H1 (cell line): ENCODE measurements around the gene CASTOR1. TPM values are rescaled to one million over a fixed set of nuclear protein-coding genes. Genes with fewer than 3 reads are reported as not detected.

ENCODE experiments used
- CTCF ChIA-PET: fragments of 300-600 bp; sonication (Branson Sonifier 250); formaldehyde crosslinking; loops from one replicate; lab custom pipeline; 2021; ENCODE audit not compliant: partially characterized antibody; lab: Charles Lee
- POLR2A ChIA-PET: fragments of 300-600 bp; sonication (Branson Sonifier 250); formaldehyde crosslinking; loops from one replicate; lab custom pipeline; 2021; ENCODE audit warnings: inconsistent platforms; ENCODE audit not compliant: partially characterized antibody; lab: Charles Lee
- DNase-seq, 2 experiments: peaks; one replicate each; pipeline versions ENCODE4 v3.0.0 to v3.0.0-alpha.2; 2010 to 2022; ENCODE audit warnings: low spot score in 2 of 2, low read depth in 1 of 2, mixed read lengths in 1 of 2
- FAIRE-seq: peaks from 2 replicates; lab custom pipeline; 2011; peaks lifted over from hg19 to GRCh38; lab: Jason Lieb, UNC
- H2AFZ ChIP-seq: 2 replicates; pipeline ENCODE4 v1.8.1; 2012; ENCODE audit warnings: low read length, inconsistent platforms
- H2AK5ac ChIP-seq: 2 replicates; pipeline ENCODE4 v1.6.1; 2013; ENCODE audit warnings: low read depth, low read length
- H2BK120ac ChIP-seq: replicated peaks from 2 replicates; pipeline ENCODE3; 2013; ENCODE audit warnings: low read depth, low read length, inconsistent platforms
- H2BK12ac ChIP-seq: 2 replicates; pipeline ENCODE4 v1.6.1; 2013; ENCODE audit warnings: low read depth, low read length
- H2BK15ac ChIP-seq: 2 replicates; pipeline ENCODE4 v1.6.1; 2013; ENCODE audit warnings: low read length
- H2BK20ac ChIP-seq: 2 replicates; pipeline ENCODE4 v1.6.1; 2013; ENCODE audit warnings: low read length
- H2BK5ac ChIP-seq: 2 replicates; pipeline ENCODE4 v1.6.1; 2013; ENCODE audit warnings: low read depth, low read length
- H3K14ac ChIP-seq: 2 replicates; pipeline ENCODE4 v1.6.1; 2013; ENCODE audit warnings: inconsistent platforms; ENCODE audit not compliant: insufficient read length
- H3K18ac ChIP-seq: 2 replicates; pipeline ENCODE4 v1.6.1; 2013; ENCODE audit warnings: low read length; ENCODE audit errors: extremely low read depth
- H3K23ac ChIP-seq: 2 replicates; pipeline ENCODE4 v1.6.1; 2013; ENCODE audit warnings: inconsistent platforms; ENCODE audit not compliant: insufficient read length
- H3K23me2 ChIP-seq: 2 replicates; pipeline ENCODE4 v1.6.1; 2013; ENCODE audit warnings: low read depth, low read length
- H3K27ac ChIP-seq: 2 replicates; pipeline ENCODE4 v1.6.1; 2011; ENCODE audit warnings: low read depth, low read length, inconsistent platforms
- H3K27me3 ChIP-seq, 4 experiments: replicated peaks in 1 of 4; 1 replicate in 1 of 4; 2 replicates in 3 of 4; pipeline versions ENCODE4 v1.6.1 to v1.8.1; 2011 to 2013; ENCODE audit warnings: low read length in 3 of 4, mild to moderate bottlenecking in 3 of 4, inconsistent platforms in 2 of 4, mixed read lengths in 2 of 4, moderate library complexity in 1 of 4; ENCODE audit not compliant: control insufficient read depth in 3 of 4, insufficient read depth in 3 of 4; ENCODE audit errors: extremely low read depth in 1 of 4
- H3K36me3 ChIP-seq, 4 experiments: 2 replicates each; pipeline versions ENCODE4 v1.6.1 to v1.8.1; 2011 to 2013; ENCODE audit warnings: mild to moderate bottlenecking in 4 of 4, low read length in 3 of 4, moderate library complexity in 2 of 4, control low read depth in 1 of 4, inconsistent platforms in 1 of 4; ENCODE audit not compliant: insufficient read depth in 4 of 4, control insufficient read depth in 2 of 4
- H3K4ac ChIP-seq: replicated peaks from 2 replicates; pipeline ENCODE3; 2013; ENCODE audit warnings: low read length, low read depth, mixed read lengths, inconsistent platforms; ENCODE audit not compliant: insufficient read length
- H3K4me1 ChIP-seq, 4 experiments: replicated peaks in 1 of 4; 1 replicate in 1 of 4; 2 replicates in 3 of 4; pipeline versions ENCODE4 v1.6.1 to v1.8.1; 2011 to 2013; ENCODE audit warnings: low read length in 3 of 4, inconsistent platforms in 2 of 4, mixed read lengths in 1 of 4; ENCODE audit not compliant: insufficient read depth in 4 of 4, control insufficient read depth in 3 of 4
- H3K4me2 ChIP-seq, 2 experiments: 2 replicates each; pipeline versions ENCODE4 v1.6.1 to v1.8.1; 2011 to 2013; ENCODE audit warnings: low read depth in 2 of 2, low read length in 2 of 2, control low read depth in 1 of 2, inconsistent platforms in 1 of 2, mild to moderate bottlenecking in 1 of 2; ENCODE audit not compliant: insufficient read depth in 1 of 2
- H3K4me3 ChIP-seq, 4 experiments: fragments of 200-600, 300-600 bp in 1 of 4; sonication (generic), shearing (Covaris generic), sonication (Bioruptor Twin) in 1 of 4; 2 replicates each; pipeline versions ENCODE4 v1.5.1 to v1.8.1; 2011 to 2016; ENCODE audit warnings: low read length in 4 of 4, low read depth in 3 of 4, control low read depth in 2 of 4, inconsistent platforms in 2 of 4, mild to moderate bottlenecking in 2 of 4, mixed read lengths in 1 of 4, moderate library complexity in 1 of 4; ENCODE audit not compliant: insufficient read depth in 2 of 4; ENCODE audit errors: extremely low read depth in 1 of 4
- H3K56ac ChIP-seq: replicated peaks from 2 replicates; pipeline ENCODE3; 2013; ENCODE audit warnings: low read depth, mild to moderate bottlenecking, mixed read lengths, low read length, inconsistent platforms; ENCODE audit not compliant: insufficient read length
- H3K79me1 ChIP-seq: 2 replicates; pipeline ENCODE4 v1.6.1; 2013; ENCODE audit warnings: low read depth, low read length, control low read depth
- H3K79me2 ChIP-seq, 2 experiments: 2 replicates each; pipeline versions ENCODE4 v1.6.1 to v1.8.1; 2012 to 2013; ENCODE audit warnings: low read length in 2 of 2, mild to moderate bottlenecking in 2 of 2, inconsistent platforms in 1 of 2; ENCODE audit not compliant: insufficient read depth in 2 of 2, control insufficient read depth in 1 of 2
- H3K9ac ChIP-seq, 4 experiments: replicated peaks in 1 of 4; 1 replicate in 1 of 4; 2 replicates in 3 of 4; pipeline versions ENCODE4 v1.6.1 to v1.8.1; 2011 to 2013; ENCODE audit warnings: low read depth in 3 of 4, low read length in 3 of 4, control low read depth in 2 of 4, mild to moderate bottlenecking in 2 of 4, moderate library complexity in 2 of 4, inconsistent platforms in 1 of 4; ENCODE audit errors: extremely low read depth in 1 of 4
- H3K9me3 ChIP-seq, 2 experiments: 2 replicates each; pipeline versions ENCODE4 v1.6.1 to v1.8.1; 2012 to 2013; ENCODE audit warnings: mild to moderate bottlenecking in 2 of 2, moderate library complexity in 2 of 2, control low read depth in 1 of 2, inconsistent platforms in 1 of 2, low read depth in 1 of 2, low read length in 1 of 2, mixed read lengths in 1 of 2; ENCODE audit not compliant: insufficient read depth in 2 of 2
- H4K20me1 ChIP-seq, 2 experiments: replicated peaks in 1 of 2; 2 replicates each; pipeline versions ENCODE3 to v1.8.1; 2011 to 2013; ENCODE audit warnings: inconsistent platforms in 2 of 2, low read length in 2 of 2, mild to moderate bottlenecking in 1 of 2; ENCODE audit not compliant: insufficient read depth in 2 of 2, control insufficient read depth in 1 of 2
- H4K5ac ChIP-seq: 2 replicates; pipeline ENCODE4 v1.6.1; 2013; ENCODE audit warnings: low read length, low read depth, mixed read lengths, inconsistent platforms; ENCODE audit not compliant: insufficient read length
- H4K8ac ChIP-seq: 2 replicates; pipeline ENCODE4 v1.8.0; 2013; ENCODE audit warnings: mild to moderate bottlenecking, moderate library complexity, low read length, inconsistent platforms; ENCODE audit not compliant: insufficient read depth; ENCODE audit errors: extremely low read depth
- H4K91ac ChIP-seq: replicated peaks from 2 replicates; pipeline ENCODE3; 2013; ENCODE audit warnings: low read length, mixed read lengths, inconsistent platforms; ENCODE audit not compliant: insufficient read length
- BCL11A ChIP-seq, 2 experiments: IDR thresholded peaks; one replicate each; pipeline ENCODE4 v1.6.1; 2011; ENCODE audit warnings: low read depth in 2 of 2, low read length in 2 of 2, mild to moderate bottlenecking in 2 of 2
- CHD1 ChIP-seq: IDR thresholded peaks from 2 replicates; pipeline ENCODE4 v1.6.1; 2012; ENCODE audit warnings: low read depth, low read length, improper control_type of control experiment
- E2F6 ChIP-seq: IDR thresholded peaks from 2 replicates; pipeline ENCODE4 v1.6.1; 2012; ENCODE audit warnings: inconsistent platforms
- FOSL1 ChIP-seq: IDR thresholded peaks from 2 replicates; pipeline ENCODE4 v1.6.1; 2011; ENCODE audit warnings: mild to moderate bottlenecking, low read depth, low read length, moderate library complexity; ENCODE audit not compliant: insufficient read depth
- HDAC2 ChIP-seq, 2 experiments: fragments of 300-600 bp in 1 of 2; sonication (generic) in 1 of 2; IDR thresholded peaks; 2 replicates each; pipeline ENCODE4 v1.6.1; 2011 to 2012; ENCODE audit warnings: low read depth in 2 of 2, low read length in 2 of 2, mild to moderate bottlenecking in 2 of 2, moderate library complexity in 2 of 2, borderline replicate concordance in 1 of 2, inconsistent platforms in 1 of 2
- JUND ChIP-seq: IDR thresholded peaks from 2 replicates; pipeline ENCODE4 v1.6.1; 2011; ENCODE audit warnings: mild to moderate bottlenecking, improper control_type of control experiment, low read length
- KDM4A ChIP-seq: IDR thresholded peaks from one replicate; pipeline ENCODE4 v1.7.1; 2012; ENCODE audit warnings: low read depth, mild to moderate bottlenecking, moderate library complexity, low read length, inconsistent platforms; ENCODE audit not compliant: severe bottlenecking
- NANOG ChIP-seq: IDR thresholded peaks from 2 replicates; pipeline ENCODE4 v1.6.1; 2011; ENCODE audit warnings: low read length, low read depth, mild to moderate bottlenecking, inconsistent platforms; ENCODE audit not compliant: insufficient read depth, poor library complexity, severe bottlenecking
- RAD21 ChIP-seq, 2 experiments: IDR thresholded peaks in 1 of 2; conservative IDR thresholded peaks in 1 of 2; 2 replicates each; pipeline ENCODE4 v1.6.1; 2011; ENCODE audit warnings: low read depth in 2 of 2, low read length in 2 of 2, improper control_type of control experiment in 1 of 2, inconsistent platforms in 1 of 2, mild to moderate bottlenecking in 1 of 2, moderate library complexity in 1 of 2
- RXRA ChIP-seq: IDR thresholded peaks from 2 replicates; pipeline ENCODE4 v1.6.1; 2011; ENCODE audit warnings: low read depth, mild to moderate bottlenecking, low read length, moderate library complexity; ENCODE audit not compliant: insufficient read depth
- SP2 ChIP-seq: IDR thresholded peaks from 2 replicates; pipeline ENCODE4 v1.6.1; 2012; ENCODE audit warnings: mild to moderate bottlenecking, low read length, inconsistent platforms
- SP4 ChIP-seq: IDR thresholded peaks from 2 replicates; pipeline ENCODE4 v1.6.1; 2012; ENCODE audit warnings: low read length, inconsistent platforms
- ZNF274 ChIP-seq: IDR thresholded peaks from 2 replicates; pipeline ENCODE4 v1.7.0; 2012; ENCODE audit warnings: low read length, borderline replicate concordance; ENCODE audit errors: extremely low read depth
- WGBS, 2 experiments: shearing (Covaris generic) in 1 of 2; methylation state at CpG; one replicate each; pipeline versions ENCODE4 v1.1.6 to v1.1.7; 2013 to 2015; ENCODE audit warnings: low lambda C conversion rate in 2 of 2, mixed read lengths in 2 of 2, inconsistent platforms in 1 of 2, low coverage in 1 of 2, missing lambda C conversion rate in 1 of 2; ENCODE audit not compliant: insufficient replicate concordance in 2 of 2, insufficient coverage in 1 of 2, insufficient read length in 1 of 2; ENCODE audit errors: extremely low coverage in 1 of 2, missing lambda C conversion rate in 1 of 2; 5-methylcytosine and 5-hydroxymethylcytosine counted together
- polyA plus RNA-seq, 7 experiments: library from polyadenylated mRNA; depleted of rRNA in 3 of 7; stranded (reverse) in 5 of 7; unstranded in 2 of 7; fragments of >200 nt in 5 of 7; fragments of 200-250 nt in 2 of 7; gene quantifications; 1 replicate in 5 of 7; 2 replicates in 1 of 7; 4 replicates in 1 of 7; pipeline versions ENCODE4 v1.2.1 to v1.2.3, GENCODE V29; 2011 to 2013; ENCODE audit warnings: missing spikeins in 2 of 7, mixed read lengths in 2 of 7
- total RNA-seq: library from RNA; stranded (reverse); fragmentation: NEBNext Ultra II Directional; extraction: Animal tissue kit (Norgen Biotek cat#: 25700); gene quantifications from 2 replicates; pipeline ENCODE4 v1.2.1, GENCODE V29; 2021

Gene CASTOR1
- total and polyA plus RNA-seq, 2 of the 8 experiments (the other 6 are each of a cell fraction or from before 2014, with no cell fraction given) = 10.3 to 36.0 TPM

- POLR2A ChIA-PET = interaction anchor here (1.4 kb wide), 1 partner anchor 9 kb away, joined by 4 read pairs; no protein-coding TSS in a partner anchor
- TF ChIP-seq HDAC2 (IDR thresholded peaks at IDR 0.05; ENCODE audit: borderline replicate concordance in 1 of 2, low read depth in 2 of 2, low read length in 2 of 2) = no peak
- no peak for TF ChIP-seq E2F6
- TF ChIP-seq RXRA = no peak
- TF ChIP-seq NANOG = no peak
- no peak for TF ChIP-seq KDM4A
- TF ChIP-seq JUND = no peak
- TF ChIP-seq RAD21 (IDR thresholded peaks at IDR 0.05 in 1 of 2, conservative IDR thresholded peaks at IDR 0.05 in 1 of 2; ENCODE audit: low read depth in 2 of 2, low read length in 2 of 2) = no peak
- no peak for TF ChIP-seq ZNF274
- TF ChIP-seq SP4 = no peak
- no peak for TF ChIP-seq CHD1
- no peak for TF ChIP-seq BCL11A (IDR thresholded peaks at IDR 0.05; ENCODE audit: low read depth in 2 of 2, low read length in 2 of 2)
- TF ChIP-seq SP2 = no peak
- TF ChIP-seq FOSL1 = no peak
Measured at GRCh38 chr22:30333707-30334087, 44.4 kb upstream of the CASTOR1 start.

More at GRCh38 chr22:30333707-30334087, 44.4 kb upstream of the CASTOR1 start:
- Histone ChIP-seq H3K9me3 (no peaks in the 10 kb centered on the region), H3K27ac (no peak overlapping the region), H2AK5ac (no peak overlapping the region), H2BK20ac (no peak overlapping the region), H3K23ac (no peak overlapping the region), H3K14ac (no peak overlapping the region), H3K4ac (no peak overlapping the region), H3K18ac (no peak overlapping the region), H3K9ac (no peak overlapping the region), H3K4me3 (no peak overlapping the region), H2BK5ac (no peak overlapping the region), H3K79me1 (no peaks in the 10 kb centered on the region; the same call in 1 of the 2 replicates), H3K27me3 (no peaks in the 10 kb centered on the region), H2BK120ac (no peak overlapping the region), H3K79me2 (no peaks in the 10 kb centered on the region), H2AFZ (no peak overlapping the region), H4K91ac (no peak overlapping the region), H3K36me3 (peaks cover 32 to 72% (median 60%) of the 10 kb centered on the region in 4 experiments), H3K23me2 (no peaks in the 10 kb centered on the region), H2BK12ac (no peak overlapping the region), H3K4me2 (no peak overlapping the region), H3K56ac (no peak overlapping the region), H4K8ac (no peak overlapping the region), H3K4me1 (no peaks in the 10 kb centered on the region), H2BK15ac (no peak overlapping the region), H4K5ac (no peak overlapping the region), H4K20me1 (peaks cover 0 to 10% of the 10 kb centered on the region in 2 experiments)
- FAIRE-seq (no peak), DNase-seq (no peak)
- WGBS, 2 experiments = 87% methylated on average over 3 of the region's 3 CpGs; no CpG with 5 or more reads in 1 of the 2 experiments
- CTCF ChIA-PET = interaction anchor here (0.6 to 1.7 kb wide), 2 partner anchors 17 to 275 kb away, joined by 3 to 4 read pairs; no protein-coding TSS in a partner anchor
